Thoracic aorta (tissue), 2 donors: ENCODE data around the gene SCUBE1. TPM values are rescaled to one million over a fixed set of nuclear protein-coding genes. Genes with fewer than 3 reads are reported as not detected.

ENCODE experiments used
- ATAC-seq: fragments of 150-250 bp; one replicate; pipeline ENCODE4 v1.8.0; 2017; ENCODE audit warnings: low read depth; ENCODE audit not compliant: insufficient number of reproducible peaks, low FRiP score
- DNase-seq: peaks from one replicate; pipeline ENCODE4 v3.0.0-alpha.2; 2020; ENCODE audit warnings: low spot score
- H3K27ac ChIP-seq, 2 donors: fragments of 200-600 bp; sonication (generic); 1 replicate in 1 of 2; 2 replicates in 1 of 2; pipeline ENCODE4 v1.5.1; 2016; ENCODE audit warnings: mild to moderate bottlenecking in 2 of 2, moderate library complexity in 2 of 2
- H3K27me3 ChIP-seq: fragments of 200-600 bp; sonication (generic); replicated peaks from 2 replicates; pipeline ENCODE4 v1.6.0; 2016; ENCODE audit warnings: mild to moderate bottlenecking; ENCODE audit not compliant: insufficient read depth
- H3K36me3 ChIP-seq: fragments of 200-600 bp; sonication (generic); one replicate; pipeline ENCODE4 v1.5.1; 2016
- H3K4me1 ChIP-seq, 2 donors: fragments of 200-600 bp; sonication (generic); 1 replicate in 1 of 2; 2 replicates in 1 of 2; pipeline versions ENCODE4 v1.5.1 to v1.6.0; 2016; ENCODE audit warnings: low read depth in 2 of 2, mild to moderate bottlenecking in 1 of 2; ENCODE audit not compliant: control insufficient read depth in 1 of 2
- H3K4me3 ChIP-seq: fragments of 200-600 bp; sonication (generic); 2 replicates; pipeline ENCODE4 v1.5.1; 2016; ENCODE audit warnings: mild to moderate bottlenecking
- H3K9me3 ChIP-seq: fragments of 200-600 bp; sonication (generic); 2 replicates; pipeline ENCODE4 v1.5.1; 2016
- total RNA-seq, 2 donors: library from RNA; depleted of rRNA; stranded (reverse); fragments of >200 nt; gene quantifications; one replicate each; pipeline versions ENCODE4 v1.1.0 to v1.2.3, GENCODE V29; 2016
- TF ChIP-seq, protein P1 (sequence below): fragments of 200-600 bp; sonication (generic); IDR thresholded peaks from one replicate; pipeline ENCODE4 v1.5.1; 2019; ENCODE audit warnings: antibody characterized with exemption

The SCUBE1 gene
- total RNA-seq, 2 donors from 2014 or later: 6.0 to 25.0 TPM

DNA sequence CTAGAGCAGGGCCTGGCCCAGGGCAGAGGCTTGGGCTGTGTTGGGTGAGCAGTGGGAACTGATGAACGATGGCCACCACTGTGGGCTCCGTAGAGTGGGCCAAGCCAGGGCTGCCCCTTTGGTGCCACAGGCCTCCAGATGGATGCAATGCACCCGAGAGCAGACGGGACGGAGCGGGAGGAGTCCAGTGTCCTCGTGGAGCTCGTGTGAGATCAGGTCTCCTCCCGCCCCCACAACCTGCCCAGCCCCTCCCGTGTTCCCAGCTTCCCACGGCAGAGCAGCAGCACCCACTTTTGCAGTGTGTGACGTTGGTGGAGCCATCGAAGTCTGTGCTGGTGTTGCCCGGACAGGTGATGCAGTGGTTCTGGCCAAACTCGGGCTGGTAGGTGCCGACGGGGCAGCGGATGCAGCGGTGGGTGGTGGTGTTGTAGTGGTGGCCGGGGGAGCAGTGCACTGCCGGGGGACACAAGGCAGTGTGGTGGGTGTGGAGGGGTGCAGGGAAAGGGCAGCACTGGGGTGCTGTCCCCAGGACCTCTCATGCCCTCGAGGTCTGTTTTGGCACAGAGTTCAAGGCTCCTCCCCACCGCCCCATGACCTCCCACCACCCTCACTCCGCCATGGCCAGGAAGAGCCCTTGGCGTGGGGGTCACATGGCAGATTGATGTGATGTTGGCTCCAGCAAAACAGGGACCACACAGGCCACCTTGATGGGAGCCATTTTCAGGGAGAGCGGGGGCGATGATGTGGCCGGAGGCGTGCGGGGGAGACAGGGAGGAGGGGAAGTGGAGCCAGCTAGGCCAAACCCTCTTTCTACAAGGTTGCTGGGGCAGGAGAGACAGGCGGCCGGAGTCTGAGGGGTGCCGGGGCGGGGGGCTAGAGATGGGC is 132.3 kb downstream of the SCUBE1 start:
- Histone ChIP-seq H3K27ac (no peak overlapping the region), H3K36me3 (no peaks in the 10 kb centered on the region), H3K9me3 (no peaks in the 10 kb centered on the region), H3K4me1 (no peaks in the 10 kb centered on the region), H3K27me3 (no peaks in the 10 kb centered on the region), H3K4me3 (no peak overlapping the region)
- TF ChIP-seq, protein P1, sequence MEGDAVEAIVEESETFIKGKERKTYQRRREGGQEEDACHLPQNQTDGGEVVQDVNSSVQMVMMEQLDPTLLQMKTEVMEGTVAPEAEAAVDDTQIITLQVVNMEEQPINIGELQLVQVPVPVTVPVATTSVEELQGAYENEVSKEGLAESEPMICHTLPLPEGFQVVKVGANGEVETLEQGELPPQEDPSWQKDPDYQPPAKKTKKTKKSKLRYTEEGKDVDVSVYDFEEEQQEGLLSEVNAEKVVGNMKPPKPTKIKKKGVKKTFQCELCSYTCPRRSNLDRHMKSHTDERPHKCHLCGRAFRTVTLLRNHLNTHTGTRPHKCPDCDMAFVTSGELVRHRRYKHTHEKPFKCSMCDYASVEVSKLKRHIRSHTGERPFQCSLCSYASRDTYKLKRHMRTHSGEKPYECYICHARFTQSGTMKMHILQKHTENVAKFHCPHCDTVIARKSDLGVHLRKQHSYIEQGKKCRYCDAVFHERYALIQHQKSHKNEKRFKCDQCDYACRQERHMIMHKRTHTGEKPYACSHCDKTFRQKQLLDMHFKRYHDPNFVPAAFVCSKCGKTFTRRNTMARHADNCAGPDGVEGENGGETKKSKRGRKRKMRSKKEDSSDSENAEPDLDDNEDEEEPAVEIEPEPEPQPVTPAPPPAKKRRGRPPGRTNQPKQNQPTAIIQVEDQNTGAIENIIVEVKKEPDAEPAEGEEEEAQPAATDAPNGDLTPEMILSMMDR: no peak
- DNase-seq (no peak), ATAC-seq (no peak)

DNA sequence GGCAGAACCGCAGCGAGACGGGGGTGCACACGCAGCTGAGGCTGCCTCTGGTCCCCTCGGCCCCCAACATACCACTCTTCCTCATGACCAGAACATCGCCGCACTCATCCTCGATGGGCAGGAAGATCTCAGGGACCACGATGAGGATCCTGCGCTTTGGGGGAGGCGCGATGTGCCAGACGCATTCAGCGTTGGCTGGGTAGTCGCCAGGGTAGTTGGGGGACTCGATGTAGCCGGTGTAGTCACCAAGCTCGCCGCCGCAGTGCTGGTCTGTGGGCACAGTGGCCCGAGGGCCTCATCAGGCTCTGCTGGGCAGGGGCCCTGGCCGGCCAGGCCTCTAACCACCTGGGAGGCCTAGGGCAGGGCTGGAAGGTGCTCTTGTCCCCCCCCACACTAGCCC is 133.2 kb downstream of the SCUBE1 start:
- TF ChIP-seq, protein P1: no peak
- Histone ChIP-seq H3K27ac (no peak overlapping the region), H3K9me3 (no peaks in the 10 kb centered on the region), H3K27me3 (no peaks in the 10 kb centered on the region), H3K36me3 (no peaks in the 10 kb centered on the region), H3K4me1 (no peaks in the 10 kb centered on the region), H3K4me3 (no peak overlapping the region)
- DNase-seq (no peak), ATAC-seq (no peak)

DNA sequence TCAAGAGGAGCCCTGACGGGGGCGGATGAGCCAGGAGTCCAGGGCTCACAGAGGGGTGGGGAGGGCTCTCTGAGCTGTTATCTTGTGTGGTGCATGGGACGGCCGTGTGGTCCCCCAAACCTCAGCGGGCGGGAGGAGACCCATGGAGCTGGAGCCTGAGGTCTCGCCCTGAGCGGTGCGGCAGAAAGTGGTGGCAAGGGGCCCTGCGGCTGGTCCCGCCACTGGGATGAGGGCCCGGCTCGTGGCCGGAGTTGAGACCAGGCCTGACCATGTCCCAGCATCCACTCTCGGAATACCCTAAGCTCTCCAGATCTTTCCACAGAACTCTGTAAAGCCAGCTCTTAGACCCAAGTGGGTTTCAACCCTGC is 133.7 kb downstream of the SCUBE1 start:
- Histone ChIP-seq H3K36me3 (no peaks in the 10 kb centered on the region), H3K27ac (no peak overlapping the region), H3K27me3 (no peaks in the 10 kb centered on the region), H3K9me3 (no peaks in the 10 kb centered on the region), H3K4me3 (no peak overlapping the region), H3K4me1 (no peaks in the 10 kb centered on the region)
- no peak for ATAC-seq
- TF ChIP-seq, protein P1: no peak
- no peak for DNase-seq

DNA sequence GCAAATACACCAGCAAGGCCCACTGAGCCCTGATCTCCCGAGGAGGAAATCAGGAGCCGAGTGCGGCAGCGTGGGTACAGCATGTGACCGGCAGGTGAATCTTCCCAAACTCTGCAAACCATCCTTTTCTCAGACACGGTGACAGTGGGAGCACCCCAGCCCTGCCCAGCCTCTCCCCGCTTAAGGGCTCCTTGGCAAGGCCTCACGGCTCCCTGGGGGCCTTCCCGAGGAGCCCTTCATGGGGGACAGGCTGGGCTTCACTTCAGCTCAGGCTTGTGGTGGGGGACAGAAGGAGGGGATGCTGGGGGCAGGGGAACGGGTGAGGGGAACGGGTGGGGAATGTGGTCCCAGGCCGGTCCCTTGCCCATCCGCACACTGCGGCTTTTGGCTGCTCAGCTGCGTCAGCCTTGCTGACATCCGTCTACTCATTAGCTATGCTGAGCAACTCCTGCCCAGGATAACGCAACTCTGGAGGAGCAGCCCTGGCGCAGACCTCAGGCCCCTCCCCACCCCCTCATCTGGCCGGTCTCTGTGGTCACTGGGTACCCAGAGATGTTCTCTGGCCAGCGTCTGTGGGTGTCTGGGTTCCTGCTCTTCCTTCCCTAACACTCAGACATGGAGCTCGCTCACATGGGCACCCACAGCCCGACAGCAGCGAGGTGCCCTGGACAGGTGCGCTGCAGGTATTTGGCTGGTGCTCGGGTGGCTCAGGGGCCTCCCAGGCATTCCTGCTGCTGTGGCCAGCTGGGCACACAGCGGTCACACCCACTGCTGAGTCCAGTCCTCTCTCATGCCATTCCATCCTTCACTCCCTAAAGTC is 134.3 kb downstream of the SCUBE1 start:
- H3K4me1 ChIP-seq: no peaks in the 10 kb centered on the region
- no peak for DNase-seq
- H3K27me3 ChIP-seq: no peaks in the 10 kb centered on the region
- no peak for ATAC-seq
- TF ChIP-seq, protein P1: no peak
- no peak overlapping the region for H3K27ac ChIP-seq
- no peaks in the 10 kb centered on the region for H3K9me3 ChIP-seq
- H3K4me3 ChIP-seq: no peak overlapping the region
- no peaks in the 10 kb centered on the region for H3K36me3 ChIP-seq
